SKM-1 (cell line): ENCODE measurements around the gene DNASE1L2.
"Not testable (repeated sequence)": the region's sequence is repeated elsewhere in the genome, so short reads cannot be mapped to it uniquely, and the experiment has no call there.

Experiments
- DNase-seq: peaks from one replicate; lab custom pipeline; 2025; ENCODE audit not compliant: unreplicated experiment; lab: John Stamatoyannopoulos, UW

The DNASE1L2 gene

GRCh38 chr16:2203119-2203688 lies 33.0 kb upstream of the DNASE1L2 start:
- not testable (repeated sequence) for DNase-seq

- no peak for DNase-seq
These were observed 31.7 kb upstream of the DNASE1L2 start for GRCh38 chr16:2204416-2205103.

GRCh38 chr16:2205104-2205966 lies 30.9 kb upstream of the DNASE1L2 start, which contains the start of gene MLST8:
MLST8 (plus strand) TSS chr16:2205454; CDS start chr16:2206086, 632 bp downstream.
- peak; percentile 64 for DNase-seq

GRCh38 chr16:2205967-2206313 lies 30.3 kb upstream of the DNASE1L2 start:
- no peak for DNase-seq

- no peak for DNase-seq
These were observed 29.8 kb upstream of the DNASE1L2 start for GRCh38 chr16:2206420-2206779.

- no peak for DNase-seq
These were observed 29.3 kb upstream of the DNASE1L2 start for GRCh38 chr16:2206780-2207433.

- no peak for DNase-seq
These were observed 28.4 kb upstream of the DNASE1L2 start for GRCh38 chr16:2207872-2208271.

GRCh38 chr16:2208308-2208707 lies 27.9 kb upstream of the DNASE1L2 start:
- DNase-seq = no peak

- no peak for DNase-seq
These were observed 27.5 kb upstream of the DNASE1L2 start for GRCh38 chr16:2208772-2209171.

- DNase-seq = no peak
These were observed 26.8 kb upstream of the DNASE1L2 start for GRCh38 chr16:2209258-2210008.

- DNase-seq = no peak
These were observed 26.3 kb upstream of the DNASE1L2 start for GRCh38 chr16:2210009-2210332.

GRCh38 chr16:2210386-2211365 lies 25.6 kb upstream of the DNASE1L2 start, which contains the start of gene BRICD5:
BRICD5 (minus strand) TSS chr16:2210863; CDS start chr16:2210833, 30 bp downstream.
- no peak for DNase-seq

GRCh38 chr16:2211923-2212347 lies 24.3 kb upstream of the DNASE1L2 start:
- no peak for DNase-seq

- DNase-seq = no peak
These were observed 23.6 kb upstream of the DNASE1L2 start for GRCh38 chr16:2212362-2213324.

GRCh38 chr16:2213817-2214718 lies 22.2 kb upstream of the DNASE1L2 start:
- DNase-seq = no peak

GRCh38 chr16:2214719-2214968 lies 21.6 kb upstream of the DNASE1L2 start, which contains the start of gene PGP:
PGP (minus strand) TSS chr16:2214840; CDS start chr16:2214777, 63 bp downstream.
- DNase-seq = no peak

GRCh38 chr16:2216330-2216729 lies 19.9 kb upstream of the DNASE1L2 start:
- DNase-seq = no peak
